Measurements from ENCODE around the gene ABLIM2. TPM values are rescaled to one million over a fixed set of nuclear protein-coding genes. Genes with fewer than 3 reads are reported as not detected.

ABLIM2 gene
- polyA plus RNA-seq, 4 donors = 6.2 to 8.4 (median 6.8) TPM

GRCh38 chr4:7995135-7995534, 163.5 kb downstream of the ABLIM2 start:
- DNase-seq (ENCODE audit: low read depth in 4 of 4, low spot score in 2 of 4) = no peak

- DNase-seq (ENCODE audit: low read depth in 4 of 4, low spot score in 2 of 4) = no peak
These were observed 164.9 kb downstream of the ABLIM2 start for GRCh38 chr4:7993671-7994070.

GRCh38 chr4:7992846-7993245, 165.8 kb downstream of the ABLIM2 start:
- no peak for DNase-seq (ENCODE audit: low read depth in 4 of 4, low spot score in 2 of 4)

GRCh38 chr4:7990807-7991459, 167.7 kb downstream of the ABLIM2 start:
- DNase-seq (ENCODE audit: low read depth in 4 of 4, low spot score in 2 of 4) = no peak

GRCh38 chr4:7989654-7990053, 169.0 kb downstream of the ABLIM2 start:
- DNase-seq (ENCODE audit: low read depth in 4 of 4, low spot score in 2 of 4) = no peak

- DNase-seq (ENCODE audit: low read depth in 4 of 4, low spot score in 2 of 4) = no peak
These were observed 170.2 kb downstream of the ABLIM2 start for GRCh38 chr4:7988437-7988836.

- DNase-seq (ENCODE audit: low read depth in 4 of 4, low spot score in 2 of 4) = peak in 1 of 4 donors; percentile 74
These were observed 171.2 kb downstream of the ABLIM2 start for GRCh38 chr4:7987148-7987989.

- DNase-seq (ENCODE audit: low read depth in 4 of 4, low spot score in 2 of 4) = peak in 1 of 4 donors; percentile 48
These were observed 172.6 kb downstream of the ABLIM2 start for GRCh38 chr4:7985891-7986441.

- DNase-seq (ENCODE audit: low read depth in 4 of 4, low spot score in 2 of 4) = no peak
These were observed 173.5 kb downstream of the ABLIM2 start for GRCh38 chr4:7985072-7985471.

- no peak for DNase-seq (ENCODE audit: low read depth in 4 of 4, low spot score in 2 of 4)
These were observed 174.2 kb downstream of the ABLIM2 start for GRCh38 chr4:7984286-7984925.

- DNase-seq (ENCODE audit: low read depth in 4 of 4, low spot score in 2 of 4) = no peak
These were observed 175.3 kb downstream of the ABLIM2 start for GRCh38 chr4:7983296-7983695.

GRCh38 chr4:7981738-7982394, 176.7 kb downstream of the ABLIM2 start:
- DNase-seq (ENCODE audit: low read depth in 4 of 4, low spot score in 2 of 4) = no peak

- DNase-seq (ENCODE audit: low read depth in 4 of 4, low spot score in 2 of 4) = no peak
These were observed 178.6 kb downstream of the ABLIM2 start for GRCh38 chr4:7980036-7980435.

- no peak for DNase-seq (ENCODE audit: low read depth in 4 of 4, low spot score in 2 of 4)
These were observed 179.0 kb downstream of the ABLIM2 start for GRCh38 chr4:7979652-7979968.

- DNase-seq (ENCODE audit: low read depth in 4 of 4, low spot score in 2 of 4) = no peak
These were observed 179.5 kb downstream of the ABLIM2 start for GRCh38 chr4:7978907-7979651.

- DNase-seq (ENCODE audit: low read depth in 4 of 4, low spot score in 2 of 4) = no peak
These were observed 180.1 kb downstream of the ABLIM2 start for GRCh38 chr4:7978489-7978888.

- DNase-seq (ENCODE audit: low read depth in 4 of 4, low spot score in 2 of 4) = no peak
These were observed 182.0 kb downstream of the ABLIM2 start for GRCh38 chr4:7976634-7977033.

GRCh38 chr4:7976025-7976424, 182.6 kb downstream of the ABLIM2 start:
- no peak for DNase-seq (ENCODE audit: low read depth in 4 of 4, low spot score in 2 of 4)

GRCh38 chr4:7974425-7974824, 184.2 kb downstream of the ABLIM2 start:
- DNase-seq (ENCODE audit: low read depth in 4 of 4, low spot score in 2 of 4) = no peak

- no peak for DNase-seq (ENCODE audit: low read depth in 4 of 4, low spot score in 2 of 4)
These were observed 185.1 kb downstream of the ABLIM2 start for GRCh38 chr4:7973545-7973981.
